ENCODE data around the gene SYT11.

The SYT11 gene

GRCh38 chr1:155884031-155884960 lies 24.9 kb downstream of the SYT11 start:
- no peaks in the 10 kb centered on the region for H4K20me1 ChIP-seq (ENCODE audit: insufficient read depth, low read length)
- H3K4me3 ChIP-seq (ENCODE audit: low read length) = no peak overlapping the region
- no peak for DNase-seq
- no peak overlapping the region for H3K27ac ChIP-seq (ENCODE audit: low read length)
- H2AFZ ChIP-seq (ENCODE audit: low read length) = no peak overlapping the region
- no peaks in the 10 kb centered on the region for H3K27me3 ChIP-seq (replicated peaks; ENCODE audit: insufficient read depth, low read length)
- no peak overlapping the region for H3K4me2 ChIP-seq (ENCODE audit: low read depth, low read length)
- H3F3A ChIP-seq (ENCODE audit: insufficient read depth, low read length) = no peaks in the 10 kb centered on the region
- H3K36me3 ChIP-seq (replicated peaks; ENCODE audit: insufficient read depth, low read length) = no peaks in the 10 kb centered on the region
- H3K79me2 ChIP-seq (ENCODE audit: low read length) = no peaks in the 10 kb centered on the region
- H3K9me2 ChIP-seq (replicated peaks; ENCODE audit: insufficient read depth, low read length) = no peaks in the 10 kb centered on the region
- no peaks in the 10 kb centered on the region for H3K9me3 ChIP-seq (replicated peaks; ENCODE audit: insufficient read depth, low read length)
- no peak overlapping the region for H3K9ac ChIP-seq (ENCODE audit: low read length)
- TF ChIP-seq CTCF (IDR thresholded peaks at IDR 0.05; ENCODE audit: low read length) = no peak
- no peak for TF ChIP-seq EZH2phosphoT487 (IDR thresholded peaks at IDR 0.05; ENCODE audit: low read length)
- TF ChIP-seq EZH2 (optimal IDR thresholded peaks at IDR 0.05; ENCODE audit: low read depth, low read length) = no peak
- H3K4me1 ChIP-seq (ENCODE audit: low read length) = no peaks in the 10 kb centered on the region

- H3K27me3 ChIP-seq (replicated peaks; ENCODE audit: insufficient read depth, low read length) = no peaks in the 10 kb centered on the region
- H3K4me1 ChIP-seq (ENCODE audit: low read length) = no peaks in the 10 kb centered on the region
- no peaks in the 10 kb centered on the region for H3K36me3 ChIP-seq (replicated peaks; ENCODE audit: insufficient read depth, low read length)
- H3K9ac ChIP-seq (ENCODE audit: low read length) = no peak overlapping the region
- DNase-seq = no peak
- H3K9me3 ChIP-seq (replicated peaks; ENCODE audit: insufficient read depth, low read length) = no peaks in the 10 kb centered on the region
- H3K79me2 ChIP-seq (ENCODE audit: low read length) = no peaks in the 10 kb centered on the region
- no peak overlapping the region for H3K4me3 ChIP-seq (ENCODE audit: low read length)
- H3K9me2 ChIP-seq (replicated peaks; ENCODE audit: insufficient read depth, low read length) = no peaks in the 10 kb centered on the region
- H3F3A ChIP-seq (ENCODE audit: insufficient read depth, low read length) = no peaks in the 10 kb centered on the region
- no peak for TF ChIP-seq CTCF (IDR thresholded peaks at IDR 0.05; ENCODE audit: low read length)
- TF ChIP-seq EZH2 (optimal IDR thresholded peaks at IDR 0.05; ENCODE audit: low read depth, low read length) = no peak
- TF ChIP-seq EZH2phosphoT487 (IDR thresholded peaks at IDR 0.05; ENCODE audit: low read length) = no peak
- no peaks in the 10 kb centered on the region for H4K20me1 ChIP-seq (ENCODE audit: insufficient read depth, low read length)
- no peak overlapping the region for H2AFZ ChIP-seq (ENCODE audit: low read length)
- H3K4me2 ChIP-seq (ENCODE audit: low read depth, low read length) = no peak overlapping the region
- H3K27ac ChIP-seq (ENCODE audit: low read length) = no peak overlapping the region
Observed at GRCh38 chr1:155884982-155885381, 25.6 kb downstream of the SYT11 start.

- Histone ChIP-seq H3K4me1 (ENCODE audit: low read length) (no peaks in the 10 kb centered on the region; the same call in 1 of the 2 replicates), H3K27me3 (replicated peaks; ENCODE audit: insufficient read depth, low read length) (no peaks in the 10 kb centered on the region), H4K20me1 (ENCODE audit: insufficient read depth, low read length) (no peaks in the 10 kb centered on the region), H3K4me2 (ENCODE audit: low read depth, low read length) (no peak overlapping the region), H3K9me2 (replicated peaks; ENCODE audit: insufficient read depth, low read length) (no peaks in the 10 kb centered on the region), H3K27ac (ENCODE audit: low read length) (no peak overlapping the region), H3K9ac (ENCODE audit: low read length) (no peak overlapping the region), H2AFZ (ENCODE audit: low read length) (no peak overlapping the region), H3K9me3 (replicated peaks; ENCODE audit: insufficient read depth, low read length) (no peaks in the 10 kb centered on the region), H3K36me3 (replicated peaks; ENCODE audit: insufficient read depth, low read length) (no peaks in the 10 kb centered on the region), H3K79me2 (ENCODE audit: low read length) (no peaks in the 10 kb centered on the region), H3F3A (ENCODE audit: insufficient read depth, low read length) (no peaks in the 10 kb centered on the region), H3K4me3 (ENCODE audit: low read length) (no peak overlapping the region)
- DNase-seq = no peak
- TF ChIP-seq EZH2 (optimal IDR thresholded peaks at IDR 0.05; ENCODE audit: low read depth, low read length) (no peak), EZH2phosphoT487 (IDR thresholded peaks at IDR 0.05; ENCODE audit: low read length) (no peak), CTCF (IDR thresholded peaks at IDR 0.05; ENCODE audit: low read length) (no peak)
Observed at GRCh38 chr1:155888481-155888880, 29.1 kb downstream of the SYT11 start.
